ENCODE results near the gene RFLNA. TPM values are rescaled to one million over a fixed set of nuclear protein-coding genes. Genes with fewer than 3 reads are reported as not detected.

Gene RFLNA
- polyA plus RNA-seq, 2 donors: 0.14 to 0.28 TPM

- H3K27me3 ChIP-seq (ENCODE audit: control insufficient read depth in 1 of 2, insufficient read depth in 2 of 2, low read length in 2 of 2): no peaks in the 10 kb centered on the region
- H3K36me3 ChIP-seq (ENCODE audit: control insufficient read depth in 2 of 2, insufficient read depth in 2 of 2, low read length in 1 of 2): peaks cover 17 to 65% of the 10 kb centered on the region in 2 donors
- no peaks in the 10 kb centered on the region for H3K9me3 ChIP-seq (ENCODE audit: control insufficient read depth in 2 of 2, insufficient read depth in 1 of 2, low read depth in 1 of 2, low read length in 1 of 2)
- no peak overlapping the region for H3K27ac ChIP-seq (ENCODE audit: low read depth in 2 of 2, low read length in 1 of 2)
- 93 to 96% methylated on average over 15 of the region's 15 CpGs for WGBS, 2 donors
- no peak overlapping the region for H3K4me3 ChIP-seq (ENCODE audit: low read depth in 1 of 2, low read length in 2 of 2)
- peaks cover 0 to 17% of the 10 kb centered on the region in 2 donors for H3K4me1 ChIP-seq (ENCODE audit: control insufficient read depth in 2 of 2, insufficient read depth in 2 of 2, low read length in 1 of 2)
These were observed 62.7 kb downstream of the RFLNA start for GRCh38 chr12:124357616-124358015.

- Histone ChIP-seq H3K27ac (ENCODE audit: low read depth in 2 of 2, low read length in 1 of 2) (no peak overlapping the region), H3K4me1 (ENCODE audit: control insufficient read depth in 2 of 2, insufficient read depth in 2 of 2, low read length in 1 of 2) (peaks cover 0 to 13% of the 10 kb centered on the region in 2 donors), H3K27me3 (ENCODE audit: control insufficient read depth in 1 of 2, insufficient read depth in 2 of 2, low read length in 2 of 2) (no peaks in the 10 kb centered on the region), H3K36me3 (ENCODE audit: control insufficient read depth in 2 of 2, insufficient read depth in 2 of 2, low read length in 1 of 2) (peaks cover 11 to 59% of the 10 kb centered on the region in 2 donors), H3K9me3 (ENCODE audit: control insufficient read depth in 2 of 2, insufficient read depth in 1 of 2, low read depth in 1 of 2, low read length in 1 of 2) (no peaks in the 10 kb centered on the region), H3K4me3 (ENCODE audit: low read depth in 1 of 2, low read length in 2 of 2) (no peak overlapping the region)
- 86 to 92% methylated on average over 11 of the region's 11 CpGs for WGBS, 2 donors
These were observed 63.7 kb downstream of the RFLNA start for GRCh38 chr12:124358572-124358971.

GRCh38 chr12:124359671-124360581 lies 65.0 kb downstream of the RFLNA start:
- Histone ChIP-seq H3K27ac (ENCODE audit: low read depth in 2 of 2, low read length in 1 of 2) (peak overlapping the region in 1 of 2 donors; percentile 15), H3K36me3 (ENCODE audit: control insufficient read depth in 2 of 2, insufficient read depth in 2 of 2, low read length in 1 of 2) (peaks cover 13 to 51% of the 10 kb centered on the region in 2 donors)
- WGBS, 2 donors: 30 to 37% methylated on average over 37 of the region's 37 CpGs

GRCh38 chr12:124361074-124361970 lies 66.4 kb downstream of the RFLNA start:
- H3K27me3 ChIP-seq (ENCODE audit: control insufficient read depth in 1 of 2, insufficient read depth in 2 of 2, low read length in 2 of 2): no peaks in the 10 kb centered on the region
- WGBS, 2 donors: 69 to 71% methylated on average over 20 to 21 of the region's 21 CpGs
- no peaks in the 10 kb centered on the region for H3K9me3 ChIP-seq (ENCODE audit: control insufficient read depth in 2 of 2, insufficient read depth in 1 of 2, low read depth in 1 of 2, low read length in 1 of 2)
- no peak overlapping the region for H3K27ac ChIP-seq (ENCODE audit: low read depth in 2 of 2, low read length in 1 of 2)
- H3K36me3 ChIP-seq (ENCODE audit: control insufficient read depth in 2 of 2, insufficient read depth in 2 of 2, low read length in 1 of 2): peaks cover 3 to 49% of the 10 kb centered on the region in 2 donors
- peaks cover 0 to 13% of the 10 kb centered on the region in 2 donors for H3K4me1 ChIP-seq (ENCODE audit: control insufficient read depth in 2 of 2, insufficient read depth in 2 of 2, low read length in 1 of 2)
- no peak overlapping the region for H3K4me3 ChIP-seq (ENCODE audit: low read depth in 1 of 2, low read length in 2 of 2)

More at GRCh38 chr12:124359671-124360581, 65.0 kb downstream of the RFLNA start:
- Histone ChIP-seq H3K27me3 (ENCODE audit: control insufficient read depth in 1 of 2, insufficient read depth in 2 of 2, low read length in 2 of 2) (no peaks in the 10 kb centered on the region), H3K4me3 (ENCODE audit: low read depth in 1 of 2, low read length in 2 of 2) (no peak overlapping the region), H3K9me3 (ENCODE audit: control insufficient read depth in 2 of 2, insufficient read depth in 1 of 2, low read depth in 1 of 2, low read length in 1 of 2) (no peaks in the 10 kb centered on the region), H3K4me1 (ENCODE audit: control insufficient read depth in 2 of 2, insufficient read depth in 2 of 2, low read length in 1 of 2) (peaks cover 0 to 13% of the 10 kb centered on the region in 2 donors)

GRCh38 chr12:124361996-124362395 lies 67.1 kb downstream of the RFLNA start:
- WGBS, 2 donors: 93 to 96% methylated on average over 15 of the region's 15 CpGs
- Histone ChIP-seq H3K36me3 (ENCODE audit: control insufficient read depth in 2 of 2, insufficient read depth in 2 of 2, low read length in 1 of 2) (peaks cover 2 to 45% of the 10 kb centered on the region in 2 donors), H3K4me1 (ENCODE audit: control insufficient read depth in 2 of 2, insufficient read depth in 2 of 2, low read length in 1 of 2) (peaks cover 0 to 13% of the 10 kb centered on the region in 2 donors), H3K4me3 (ENCODE audit: low read depth in 1 of 2, low read length in 2 of 2) (no peak overlapping the region), H3K9me3 (ENCODE audit: control insufficient read depth in 2 of 2, insufficient read depth in 1 of 2, low read depth in 1 of 2, low read length in 1 of 2) (no peaks in the 10 kb centered on the region), H3K27me3 (ENCODE audit: control insufficient read depth in 1 of 2, insufficient read depth in 2 of 2, low read length in 2 of 2) (no peaks in the 10 kb centered on the region), H3K27ac (ENCODE audit: low read depth in 2 of 2, low read length in 1 of 2) (no peak overlapping the region)

- Histone ChIP-seq H3K4me1 (ENCODE audit: control insufficient read depth in 2 of 2, insufficient read depth in 2 of 2, low read length in 1 of 2) (peaks cover 0 to 19% of the 10 kb centered on the region in 2 donors), H3K4me3 (ENCODE audit: low read depth in 1 of 2, low read length in 2 of 2) (no peak overlapping the region), H3K36me3 (ENCODE audit: control insufficient read depth in 2 of 2, insufficient read depth in 2 of 2, low read length in 1 of 2) (peaks cover 2 to 37% of the 10 kb centered on the region in 2 donors), H3K9me3 (ENCODE audit: control insufficient read depth in 2 of 2, insufficient read depth in 1 of 2, low read depth in 1 of 2, low read length in 1 of 2) (no peaks in the 10 kb centered on the region), H3K27me3 (ENCODE audit: control insufficient read depth in 1 of 2, insufficient read depth in 2 of 2, low read length in 2 of 2) (no peaks in the 10 kb centered on the region), H3K27ac (ENCODE audit: low read depth in 2 of 2, low read length in 1 of 2) (no peak overlapping the region)
- WGBS, 2 donors: 66 to 70% methylated on average over 22 to 23 of the region's 23 CpGs
These were observed 68.6 kb downstream of the RFLNA start for GRCh38 chr12:124363353-124363965.

GRCh38 chr12:124364543-124364942 lies 69.7 kb downstream of the RFLNA start:
- peaks cover 0 to 18% of the 10 kb centered on the region in 2 donors for H3K4me1 ChIP-seq (ENCODE audit: control insufficient read depth in 2 of 2, insufficient read depth in 2 of 2, low read length in 1 of 2)
- H3K27ac ChIP-seq (ENCODE audit: low read depth in 2 of 2, low read length in 1 of 2): no peak overlapping the region
- peaks cover 2 to 28% of the 10 kb centered on the region in 2 donors for H3K36me3 ChIP-seq (ENCODE audit: control insufficient read depth in 2 of 2, insufficient read depth in 2 of 2, low read length in 1 of 2)
- H3K9me3 ChIP-seq (ENCODE audit: control insufficient read depth in 2 of 2, insufficient read depth in 1 of 2, low read depth in 1 of 2, low read length in 1 of 2): no peaks in the 10 kb centered on the region
- no peak overlapping the region for H3K4me3 ChIP-seq (ENCODE audit: low read depth in 1 of 2, low read length in 2 of 2)
- WGBS, 2 donors: 73 to 76% methylated on average over 11 of the region's 11 CpGs
- H3K27me3 ChIP-seq (ENCODE audit: control insufficient read depth in 1 of 2, insufficient read depth in 2 of 2, low read length in 2 of 2): no peaks in the 10 kb centered on the region
